ENCODE data around the gene PYM1.
A peak's percentile ranks its signal among the peaks of the same experiment; 100 is the strongest.
"Not testable (repeated sequence)": the region's sequence is repeated elsewhere in the genome, so short reads cannot be mapped to it uniquely, and the experiment has no call there.

Gene PYM1

GRCh38 chr12:55938826-55939501 is 11.3 kb upstream of the PYM1 start:
- DNase-seq: no peak

DNA sequence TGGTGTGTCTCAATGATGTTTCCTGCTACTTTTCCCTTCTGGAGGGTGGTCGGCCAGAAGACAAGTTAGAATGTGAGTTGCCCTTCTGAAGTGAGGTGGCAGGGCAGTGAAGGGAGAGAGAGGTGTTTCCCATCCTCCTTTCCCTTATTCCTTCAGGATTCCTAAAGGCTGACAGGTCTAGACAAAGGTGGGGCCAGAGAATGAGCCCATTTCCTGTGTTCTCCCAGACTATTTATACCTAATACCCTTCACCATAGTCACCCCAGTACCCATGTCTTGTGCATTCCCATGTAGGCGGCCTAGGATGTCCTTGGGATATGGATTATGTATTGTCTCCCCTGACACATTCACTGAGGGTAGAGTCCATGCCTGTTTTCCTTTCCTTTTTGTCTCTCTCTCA is 10.3 kb upstream of the PYM1 start:
- DNase-seq: no peak

DNA sequence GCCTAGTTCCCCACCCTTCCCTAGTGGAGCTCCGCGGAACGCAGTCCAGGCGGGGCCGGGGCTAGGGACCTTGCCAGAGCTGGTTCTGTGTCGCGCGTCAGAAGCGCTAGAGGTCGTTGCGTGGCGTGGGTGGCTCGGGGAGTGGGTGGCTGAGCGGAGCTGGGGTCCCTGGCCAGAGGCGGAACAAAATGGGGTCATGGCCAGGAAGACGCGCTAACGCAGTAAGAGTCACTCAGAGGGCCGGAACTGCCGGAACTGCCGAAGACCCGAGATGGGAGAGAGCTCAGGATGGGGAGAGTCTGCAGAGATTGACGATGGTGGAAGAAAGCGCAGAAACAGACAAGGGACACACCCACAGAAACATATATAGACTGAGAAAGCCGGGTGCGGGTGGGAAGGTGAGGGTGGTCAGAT is 8.1 kb upstream of the PYM1 start:
- DNase-seq: peak; percentile 26

DNA sequence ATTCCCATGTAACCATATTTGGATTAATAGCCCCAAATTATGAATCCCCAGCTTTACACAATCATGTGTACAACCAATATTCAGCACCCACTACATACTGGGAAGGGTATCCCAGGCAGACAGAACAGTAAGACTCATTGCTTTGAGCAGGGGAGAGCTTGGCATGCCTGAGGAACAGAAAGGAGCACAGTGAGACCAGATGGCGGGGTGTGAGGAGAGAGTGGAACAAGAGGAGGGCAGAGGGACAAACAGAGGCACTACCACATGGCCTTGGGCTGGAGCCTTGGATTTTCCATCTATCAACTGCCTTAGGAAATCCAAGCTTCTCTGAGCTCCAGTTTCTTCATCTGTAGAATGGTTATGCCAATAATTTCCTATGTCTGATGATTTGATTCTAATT is 7.1 kb upstream of the PYM1 start:
- DNase-seq: no peak

DNA sequence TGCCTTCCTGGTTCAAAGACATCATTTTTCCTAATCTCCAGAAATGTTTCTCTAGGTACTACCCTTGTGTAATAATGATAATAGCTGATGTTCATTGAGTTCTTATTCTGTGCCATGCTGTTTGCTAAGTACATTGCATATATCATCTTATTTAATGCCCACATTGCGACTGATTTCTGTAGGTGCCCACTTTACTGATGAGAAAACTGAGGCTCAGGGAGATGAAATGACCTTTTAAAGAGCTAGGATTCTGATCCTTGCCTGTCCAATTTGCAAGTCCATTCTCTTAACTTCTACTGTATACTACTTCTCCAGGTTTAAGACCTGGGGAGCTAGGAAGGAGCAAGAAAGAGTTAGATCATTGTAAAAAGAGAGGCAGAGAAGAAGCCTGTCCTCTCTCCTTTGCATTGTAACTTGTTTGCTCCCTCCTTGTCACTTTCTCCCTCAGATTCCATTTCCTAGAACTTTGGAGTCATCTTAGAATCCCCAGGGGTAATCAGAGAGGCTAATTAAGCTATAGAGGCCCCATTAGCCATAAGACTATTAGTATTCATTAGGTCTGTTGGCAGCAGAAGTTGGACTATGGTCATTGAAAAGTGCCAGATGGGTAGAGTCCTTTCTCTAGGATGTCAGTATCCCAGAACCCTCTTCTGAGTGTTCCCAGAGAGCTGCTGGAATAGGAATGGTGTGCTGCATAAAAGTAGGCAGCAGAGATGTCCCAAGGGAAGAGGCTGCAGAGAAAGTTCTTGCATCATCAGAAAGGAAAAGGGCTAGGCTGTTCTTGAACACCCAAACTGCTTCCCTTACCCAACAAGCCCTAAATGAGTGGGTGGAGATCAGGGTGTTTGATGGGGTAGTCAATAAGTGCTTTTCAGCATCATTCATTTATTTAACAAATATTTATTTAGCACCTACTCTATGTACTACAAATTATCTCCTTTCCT is 6.4 kb upstream of the PYM1 start:
- no peak for DNase-seq

GRCh38 chr12:55933169-55933798 is 5.6 kb upstream of the PYM1 start:
- peak; percentile 28 for DNase-seq

DNA sequence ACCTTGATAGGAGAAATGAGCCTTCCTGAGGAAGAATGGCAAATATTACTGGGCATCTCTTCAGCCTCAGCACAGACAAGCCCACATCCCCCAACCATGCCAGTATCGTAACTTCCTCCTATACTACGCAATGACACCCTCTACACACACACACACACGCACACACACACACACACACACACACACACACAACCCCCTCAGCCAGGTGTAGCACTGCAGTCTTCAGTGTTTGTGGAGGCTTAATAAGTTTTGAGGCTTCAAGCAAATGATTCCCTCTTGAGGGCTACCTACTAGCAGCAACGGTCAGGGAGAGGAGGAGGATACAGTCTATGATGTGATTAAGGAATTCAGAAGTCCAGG is 4.8 kb upstream of the PYM1 start:
- DNase-seq: peak; percentile 76

DNA sequence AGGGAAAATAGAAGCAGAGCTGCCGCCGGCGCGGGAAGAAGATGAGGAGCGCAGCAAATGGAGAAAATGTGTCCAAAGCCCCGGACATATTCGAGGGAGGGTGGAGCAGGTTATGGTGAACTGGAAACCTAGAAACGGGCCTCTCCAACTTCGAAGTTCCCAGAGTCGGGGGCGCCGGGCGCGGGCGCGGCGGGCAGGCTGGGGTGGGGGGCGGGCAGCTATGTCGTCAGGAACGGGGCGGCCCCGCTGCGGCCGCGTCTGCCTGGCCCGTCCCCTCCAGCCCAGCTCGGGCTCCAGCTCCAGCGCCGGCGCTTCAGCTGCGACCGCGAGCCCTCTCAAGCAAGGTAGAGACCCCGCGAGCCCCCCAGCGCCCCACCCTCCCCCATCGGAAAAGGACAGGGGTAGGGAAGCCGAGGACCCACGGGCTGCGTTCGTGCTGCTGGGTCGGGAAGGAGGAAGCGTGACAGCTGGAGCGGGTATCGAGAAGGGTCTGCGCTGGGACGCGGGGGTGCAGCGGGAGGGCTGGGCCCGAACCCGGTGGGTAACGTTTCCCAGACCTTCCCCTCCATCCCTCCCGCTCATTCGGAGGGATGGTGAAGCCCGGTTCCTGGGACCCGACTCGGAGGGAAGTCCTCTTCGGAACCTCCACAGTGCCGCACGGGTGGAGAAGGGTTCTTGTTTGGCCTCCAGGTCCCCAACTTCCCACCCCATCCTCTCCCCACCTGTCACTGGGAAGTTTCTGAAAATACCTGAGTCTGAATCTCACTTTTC is 4.3 kb upstream of the PYM1 start:
- DNase-seq: peak; percentile 38

DNA sequence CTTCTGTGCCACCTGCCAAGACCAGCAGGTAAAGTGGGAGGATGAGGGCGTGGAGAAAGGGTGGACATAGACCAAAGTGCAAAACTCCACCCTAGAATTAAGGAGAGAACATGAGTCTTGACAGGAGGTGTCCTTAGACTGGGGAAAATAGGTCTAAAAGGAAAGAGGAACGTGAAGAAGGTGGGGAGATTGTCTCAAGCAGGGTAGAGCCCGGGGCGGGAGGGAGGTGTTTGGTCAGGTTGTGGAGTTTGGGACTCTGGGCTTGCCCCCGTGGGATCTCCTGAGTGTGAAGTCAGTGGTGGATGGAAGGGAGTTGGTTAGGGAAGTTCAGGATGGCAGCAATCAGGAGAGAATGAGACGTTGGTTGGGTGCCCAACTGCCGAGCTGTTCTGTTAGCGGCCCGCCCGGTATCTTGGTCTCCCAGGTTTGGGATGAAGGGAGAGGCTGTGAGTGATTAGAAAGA is 3.7 kb upstream of the PYM1 start:
- DNase-seq: no peak

- peak; percentile 74 for DNase-seq
These were observed 3.1 kb upstream of the PYM1 start, which contains the start of gene DGKA for GRCh38 chr12:55930771-55931316. Gene DGKA (plus strand): TSS chr12:55931162. CDS start chr12:55936504, 5,342 bp downstream.

GRCh38 chr12:55929306-55929791 is 1.7 kb upstream of the PYM1 start:
- peak; percentile 89 for DNase-seq

GRCh38 chr12:55926738-55927587 is 731 bp downstream of the PYM1 start:
- peak; percentile 94 for DNase-seq

- no peak for DNase-seq
These were observed 1.6 kb downstream of the PYM1 start for GRCh38 chr12:55925870-55926737.

DNA sequence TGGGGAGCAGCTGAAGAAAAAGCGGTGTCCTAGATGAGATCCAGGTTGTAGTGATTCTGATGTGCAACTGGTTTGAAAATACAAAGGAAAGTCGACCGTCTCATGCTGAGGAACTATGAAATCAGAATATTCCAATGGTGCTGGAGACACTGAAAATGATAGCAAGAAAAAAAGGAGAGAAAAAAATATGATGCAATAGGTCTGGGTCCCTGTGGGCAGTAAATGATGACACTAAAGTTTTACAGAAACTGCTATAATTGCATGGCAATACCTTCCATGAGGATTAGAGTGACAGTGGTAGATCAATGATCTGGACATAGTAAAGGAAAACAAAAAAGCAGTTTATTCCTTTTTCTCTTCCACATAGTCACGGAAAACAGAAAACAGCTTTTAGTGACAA is 2.3 kb downstream of the PYM1 start:
- no peak for DNase-seq

DNA sequence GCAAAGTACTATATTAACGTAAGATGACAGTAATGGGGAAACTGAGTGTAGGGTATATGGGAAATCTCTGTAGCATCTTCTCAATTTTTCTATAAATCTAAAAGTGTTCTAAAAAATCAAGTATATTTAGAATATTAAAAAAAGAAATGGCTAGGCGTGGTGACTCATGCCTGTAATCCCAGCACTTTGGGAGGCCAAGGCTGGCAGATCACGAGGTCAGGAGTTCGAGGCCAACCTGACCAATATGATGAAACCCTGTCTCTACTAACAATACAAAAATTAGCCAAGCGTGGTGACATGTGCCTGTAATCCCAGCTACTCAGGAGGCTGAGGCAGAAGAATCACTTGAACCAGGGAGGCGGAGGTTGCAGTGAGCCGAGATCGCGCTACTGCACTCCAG is 4.0 kb downstream of the PYM1 start:
- not testable (repeated sequence) for DNase-seq

DNA sequence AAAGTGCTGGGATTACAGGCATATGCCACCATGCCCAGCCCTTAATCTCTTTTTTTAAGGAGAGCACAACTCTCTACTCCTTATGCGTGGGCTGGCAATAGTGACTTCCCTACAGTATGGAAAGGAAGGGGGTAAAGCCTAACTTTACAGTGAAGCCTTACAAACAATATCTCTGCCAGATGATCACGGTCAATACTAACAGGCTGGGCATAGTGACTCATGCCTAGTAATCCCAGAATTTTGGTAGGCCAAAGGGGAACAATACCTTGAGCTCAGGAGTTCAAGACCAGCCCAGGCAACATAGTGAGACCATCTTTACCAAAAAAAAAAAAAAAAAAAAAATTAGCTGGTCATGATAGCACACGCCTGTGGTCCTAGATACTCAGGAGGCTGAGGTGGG is 5.6 kb downstream of the PYM1 start:
- DNase-seq: no peak

DNA sequence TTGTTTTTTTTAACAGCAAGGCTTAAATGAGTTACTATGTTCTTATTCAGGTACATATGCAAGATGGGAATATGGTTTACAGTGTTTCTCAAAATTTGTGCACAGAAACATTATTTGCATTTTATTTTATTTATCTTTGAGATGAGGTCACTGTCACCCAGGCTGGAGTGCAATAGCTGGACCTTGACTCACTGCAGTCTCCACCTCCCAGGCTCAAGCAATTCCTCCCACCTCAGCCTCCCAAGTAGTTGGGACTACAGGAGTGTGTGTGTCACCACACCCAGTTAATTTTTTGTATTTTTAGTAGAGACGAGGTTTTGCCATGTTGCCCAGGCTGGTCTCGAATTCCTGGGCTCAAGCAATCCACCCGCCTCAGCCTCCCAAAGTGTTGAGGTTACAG is 8.7 kb downstream of the PYM1 start:
- DNase-seq: not testable (repeated sequence)

- no peak for DNase-seq
These were observed 12.2 kb downstream of the PYM1 start for GRCh38 chr12:55915482-55915859.

- DNase-seq: no peak
These were observed 14.8 kb downstream of the PYM1 start for GRCh38 chr12:55912908-55913307.

DNA sequence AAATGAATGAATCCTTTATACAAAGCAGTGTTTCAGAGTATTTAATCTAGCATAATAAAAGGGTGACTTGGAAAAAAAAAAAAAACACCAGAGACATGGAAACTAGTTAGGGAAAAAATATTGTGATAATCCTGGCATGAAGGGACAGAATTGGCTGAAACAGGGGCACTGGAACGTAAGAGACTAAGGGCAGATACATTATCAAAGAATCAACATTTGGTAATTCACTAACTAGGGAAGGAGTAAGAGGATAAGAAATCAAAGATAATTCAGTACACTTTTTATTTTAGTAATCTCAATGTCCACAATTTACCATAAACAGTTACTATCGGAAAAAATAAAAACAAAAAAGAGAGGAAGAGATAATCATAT is 18.2 kb downstream of the PYM1 start:
- no peak for DNase-seq
